IPS-18a (cell line): ENCODE results near the gene SIGLEC1.

Experiments
- H3K27ac ChIP-seq: one replicate; pipeline ENCODE4 v1.5.1; 2013; ENCODE audit warnings: low read length
- H3K27me3 ChIP-seq: one replicate; pipeline ENCODE4 v1.6.1; 2013; ENCODE audit warnings: mild to moderate bottlenecking, low read length; ENCODE audit not compliant: control insufficient read depth, insufficient read depth
- H3K36me3 ChIP-seq: one replicate; pipeline ENCODE4 v1.6.1; 2013; ENCODE audit warnings: low read depth, low read length; ENCODE audit not compliant: control insufficient read depth
- H3K4me1 ChIP-seq: one replicate; pipeline ENCODE4 v1.6.1; 2013; ENCODE audit warnings: low read depth, low read length; ENCODE audit not compliant: control insufficient read depth
- H3K4me3 ChIP-seq: one replicate; pipeline ENCODE4 v1.5.1; 2013; ENCODE audit warnings: low read length
- H3K9ac ChIP-seq: one replicate; pipeline ENCODE4 v1.6.1; 2013; ENCODE audit warnings: mild to moderate bottlenecking, low read length, moderate library complexity
- H3K9me3 ChIP-seq: one replicate; pipeline ENCODE4 v1.6.1; 2013; ENCODE audit warnings: low read depth, low read length; ENCODE audit not compliant: control insufficient read depth

SIGLEC1 gene

DNA sequence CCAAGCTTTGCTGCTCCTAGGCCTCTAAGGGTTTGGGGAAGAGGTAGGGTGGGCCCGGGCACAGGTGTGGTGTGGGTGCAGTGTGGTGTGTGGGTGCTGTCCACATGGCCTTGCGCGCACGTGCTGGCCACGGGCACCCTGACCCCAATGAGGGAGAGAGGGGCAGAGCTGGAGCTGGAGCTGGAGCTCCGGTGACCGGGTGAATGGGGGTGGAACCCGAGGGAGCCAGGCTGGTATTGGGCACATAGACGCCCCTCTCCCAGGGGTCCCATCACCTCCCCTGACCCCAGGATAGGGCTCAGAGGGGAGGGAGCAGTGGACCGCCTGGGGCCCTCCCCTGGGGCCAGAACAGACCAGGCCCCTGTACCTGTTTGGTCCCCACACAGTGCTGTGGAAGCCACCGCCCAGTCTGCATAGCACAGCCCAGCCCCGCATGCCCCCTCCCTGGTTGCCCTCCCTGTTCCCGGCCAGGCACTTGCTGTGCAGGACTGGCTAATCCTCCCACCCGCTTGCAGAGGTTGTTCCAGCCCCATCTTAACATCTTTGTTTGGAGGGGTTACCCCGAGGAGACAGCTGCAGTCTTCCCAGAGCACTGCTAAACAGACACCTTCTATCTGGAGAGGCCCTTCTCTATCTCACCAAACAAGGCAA, 31.6 kb downstream of the SIGLEC1 start:
- peaks cover 28% of the 10 kb centered on the region for H3K27me3 ChIP-seq
- peaks cover 13% of the 10 kb centered on the region for H3K4me1 ChIP-seq
- no peaks in the 10 kb centered on the region for H3K9me3 ChIP-seq
- H3K9ac ChIP-seq: no peak overlapping the region
- no peak overlapping the region for H3K27ac ChIP-seq
- no peaks in the 10 kb centered on the region for H3K36me3 ChIP-seq
- H3K4me3 ChIP-seq: peak overlapping the region; percentile 46

DNA sequence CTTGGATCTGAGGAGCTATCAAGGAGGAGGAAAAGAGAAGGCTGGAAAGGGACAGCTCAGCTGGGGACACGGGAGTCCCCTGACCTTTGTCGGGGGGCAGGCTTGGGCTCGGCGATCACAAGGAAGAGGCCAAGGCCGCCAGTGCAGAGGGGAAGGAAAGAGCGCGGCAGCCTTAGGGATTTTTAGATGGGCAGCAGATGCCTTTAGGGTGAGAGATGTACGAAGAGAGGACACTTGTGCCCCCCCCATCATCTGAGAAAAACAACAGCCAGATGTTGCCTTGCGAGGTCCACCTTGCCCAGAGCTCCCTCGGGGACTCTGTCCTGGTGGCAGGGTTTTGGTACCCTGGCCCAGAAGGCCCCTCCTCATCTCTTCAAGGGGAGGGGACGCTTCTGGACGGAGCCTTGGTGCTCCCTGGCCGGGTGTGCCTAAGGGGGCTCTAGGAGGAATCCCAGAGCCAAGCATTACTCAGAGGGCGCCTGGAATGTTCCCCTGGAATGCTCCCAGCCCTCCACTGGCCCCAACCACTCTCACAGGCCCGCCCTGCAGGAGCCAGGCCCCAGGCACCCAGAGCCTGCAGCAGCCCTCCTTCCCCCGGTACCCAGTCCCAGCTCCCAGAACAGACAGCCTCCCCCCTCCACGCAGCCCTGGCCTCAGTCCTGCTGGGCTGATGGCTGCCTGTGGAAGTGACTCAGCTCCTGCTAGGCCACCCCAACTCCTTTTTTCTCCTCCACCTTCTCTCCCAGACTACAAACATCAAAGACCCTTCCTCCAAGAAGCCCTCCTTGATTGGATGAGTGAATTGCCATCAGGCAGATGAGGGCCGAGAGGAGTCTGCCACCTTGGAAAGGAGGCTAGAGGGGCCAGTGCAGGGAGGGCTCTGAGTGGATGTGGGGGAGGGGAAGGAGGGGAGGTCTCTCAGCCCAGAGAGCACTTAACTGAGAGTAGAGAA, 32.4 kb downstream of the SIGLEC1 start:
- H3K36me3 ChIP-seq: no peaks in the 10 kb centered on the region
- H3K27me3 ChIP-seq: peaks cover 24% of the 10 kb centered on the region
- H3K9ac ChIP-seq: no peak overlapping the region
- no peaks in the 10 kb centered on the region for H3K9me3 ChIP-seq
- peaks cover 8% of the 10 kb centered on the region for H3K4me1 ChIP-seq
- H3K4me3 ChIP-seq: no peak overlapping the region
- H3K27ac ChIP-seq: no peak overlapping the region

DNA sequence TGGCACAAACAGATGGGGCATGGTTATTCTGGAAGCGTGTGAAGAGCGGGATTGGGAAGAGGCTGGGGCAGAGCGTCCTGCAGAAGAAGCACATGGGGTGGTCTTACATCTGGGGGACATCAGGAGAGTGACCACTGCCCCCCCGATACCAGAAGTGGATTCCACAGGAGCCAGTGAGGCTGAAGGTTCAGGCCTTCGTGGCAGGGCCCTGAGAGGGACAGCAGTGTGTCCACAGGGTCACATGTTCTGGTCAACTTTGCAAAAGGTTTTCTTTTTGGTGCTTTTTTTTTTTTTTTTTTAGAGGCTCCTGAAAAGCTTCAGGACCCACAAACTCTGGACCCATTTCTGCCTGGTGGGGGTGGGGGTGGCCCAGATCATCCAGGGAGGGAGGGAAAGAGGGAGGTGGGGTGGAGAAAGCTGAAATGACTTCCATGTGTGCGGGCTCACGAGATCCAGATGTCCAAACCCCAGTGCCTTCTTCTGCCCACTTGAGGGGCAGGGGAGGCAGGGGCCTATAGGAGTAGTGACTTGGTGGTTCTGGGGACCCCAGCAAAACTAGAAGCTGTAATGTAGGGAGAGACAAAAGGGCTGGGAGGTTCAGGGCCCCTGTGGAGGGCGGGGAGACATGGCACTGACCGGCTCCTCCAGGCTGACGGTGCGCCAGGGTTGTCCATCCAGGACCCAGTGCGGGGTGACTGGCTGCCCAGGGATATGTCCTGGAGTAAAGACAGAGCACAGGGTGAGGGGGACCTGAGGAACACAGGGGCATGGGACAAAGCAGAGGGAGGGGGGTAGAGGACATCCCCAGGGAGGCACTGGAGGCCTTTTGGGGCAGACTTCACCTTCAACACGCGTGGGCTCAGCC, 33.3 kb downstream of the SIGLEC1 start:
- Histone ChIP-seq H3K4me1 (no peaks in the 10 kb centered on the region), H3K36me3 (no peaks in the 10 kb centered on the region), H3K27ac (no peak overlapping the region), H3K9me3 (no peaks in the 10 kb centered on the region), H3K27me3 (peaks cover 23% of the 10 kb centered on the region), H3K9ac (no peak overlapping the region), H3K4me3 (no peak overlapping the region)

DNA sequence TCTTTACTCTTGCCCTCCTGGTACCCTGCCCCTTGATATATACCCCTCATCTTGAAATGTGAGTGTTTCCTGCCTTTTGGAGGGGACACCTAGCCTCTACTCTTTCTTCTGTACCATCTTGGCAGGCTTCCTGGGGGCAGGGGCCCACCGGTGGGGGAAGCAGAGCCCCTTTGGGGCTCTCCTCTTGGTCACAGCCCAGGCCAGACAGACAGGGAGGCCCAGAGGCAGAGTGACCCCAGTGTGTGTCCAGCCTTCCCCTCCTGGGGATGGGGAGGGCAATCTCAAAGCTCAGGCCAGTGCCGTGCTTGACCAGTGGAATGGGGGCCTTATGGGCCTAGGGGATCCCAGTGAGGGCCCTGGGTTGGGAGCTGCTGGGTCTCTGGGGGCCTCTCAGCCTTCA, 34.2 kb downstream of the SIGLEC1 start:
- H3K36me3 ChIP-seq: no peaks in the 10 kb centered on the region
- no peak overlapping the region for H3K4me3 ChIP-seq
- H3K27me3 ChIP-seq: peaks cover 18% of the 10 kb centered on the region
- H3K27ac ChIP-seq: no peak overlapping the region
- no peaks in the 10 kb centered on the region for H3K4me1 ChIP-seq
- H3K9me3 ChIP-seq: no peaks in the 10 kb centered on the region
- no peak overlapping the region for H3K9ac ChIP-seq

DNA sequence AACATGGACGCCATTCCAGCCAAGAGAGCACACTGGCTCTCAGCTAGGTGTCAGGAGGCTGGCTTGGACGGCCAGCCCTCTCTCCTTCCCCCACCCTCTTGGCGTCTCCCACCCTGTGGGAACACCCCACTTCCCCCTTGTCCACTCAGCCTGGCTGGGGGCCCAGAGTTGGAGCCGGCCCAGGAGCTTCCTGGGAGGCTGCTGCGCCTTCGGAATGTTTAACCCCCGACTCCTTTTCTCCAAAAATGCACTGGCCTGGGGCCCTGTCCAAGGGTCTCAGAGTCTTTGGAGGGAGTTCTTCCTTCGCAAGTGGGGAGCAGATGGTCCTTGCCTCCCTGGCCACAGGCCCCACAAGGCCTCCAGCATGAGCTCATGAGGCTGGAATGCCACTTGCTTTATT, 34.7 kb downstream of the SIGLEC1 start:
- Histone ChIP-seq H3K9ac (no peak overlapping the region), H3K27ac (no peak overlapping the region), H3K36me3 (no peaks in the 10 kb centered on the region), H3K4me3 (no peak overlapping the region), H3K9me3 (no peaks in the 10 kb centered on the region), H3K4me1 (no peaks in the 10 kb centered on the region), H3K27me3 (peaks cover 15% of the 10 kb centered on the region)

DNA sequence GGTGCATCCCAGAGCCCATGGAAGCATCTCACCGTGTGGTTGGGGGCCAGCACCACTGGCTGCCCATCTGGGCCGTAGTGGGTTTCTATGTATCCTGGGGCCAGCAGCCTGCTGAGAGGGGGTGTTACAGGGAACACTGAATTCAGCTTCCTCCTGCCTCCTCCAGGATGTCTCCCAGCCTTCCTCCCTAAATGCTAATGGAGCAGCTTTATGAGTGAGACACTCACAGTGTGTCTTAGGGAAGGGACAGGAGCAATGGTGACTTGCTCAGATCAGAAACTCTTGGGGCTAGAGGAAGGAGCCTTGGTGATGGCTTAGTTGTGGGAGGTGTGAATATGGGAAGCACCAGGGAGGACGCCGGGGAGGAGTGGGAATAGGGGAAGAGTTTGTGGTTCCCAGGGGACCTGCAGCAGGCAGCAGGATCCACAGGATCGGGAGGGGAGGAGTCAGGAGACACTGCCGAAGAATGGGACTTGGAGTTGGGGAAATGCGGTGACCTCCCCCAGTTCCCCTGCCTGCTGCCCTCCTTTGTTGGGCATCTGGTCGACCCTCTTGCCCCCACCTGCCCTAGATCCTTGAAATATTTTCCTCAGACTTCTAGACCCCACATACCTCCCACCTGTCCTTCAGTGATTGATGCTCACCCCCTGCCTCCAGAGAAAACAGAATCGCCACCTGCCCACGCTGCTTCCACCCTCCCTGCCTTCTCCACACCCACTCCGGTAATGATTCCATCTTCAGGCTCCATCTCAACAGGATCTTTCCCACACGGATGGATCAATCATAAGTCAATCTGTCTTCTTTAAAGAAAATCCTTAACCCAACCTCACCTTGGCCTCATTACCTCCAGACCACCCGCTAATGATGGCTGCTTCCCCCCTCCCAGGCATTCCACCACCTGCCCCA, 37.2 kb downstream of the SIGLEC1 start:
- no peaks in the 10 kb centered on the region for H3K4me1 ChIP-seq
- no peaks in the 10 kb centered on the region for H3K9me3 ChIP-seq
- H3K4me3 ChIP-seq: no peak overlapping the region
- H3K9ac ChIP-seq: no peak overlapping the region
- H3K27me3 ChIP-seq: no peaks in the 10 kb centered on the region
- H3K36me3 ChIP-seq: no peaks in the 10 kb centered on the region
- no peak overlapping the region for H3K27ac ChIP-seq

DNA sequence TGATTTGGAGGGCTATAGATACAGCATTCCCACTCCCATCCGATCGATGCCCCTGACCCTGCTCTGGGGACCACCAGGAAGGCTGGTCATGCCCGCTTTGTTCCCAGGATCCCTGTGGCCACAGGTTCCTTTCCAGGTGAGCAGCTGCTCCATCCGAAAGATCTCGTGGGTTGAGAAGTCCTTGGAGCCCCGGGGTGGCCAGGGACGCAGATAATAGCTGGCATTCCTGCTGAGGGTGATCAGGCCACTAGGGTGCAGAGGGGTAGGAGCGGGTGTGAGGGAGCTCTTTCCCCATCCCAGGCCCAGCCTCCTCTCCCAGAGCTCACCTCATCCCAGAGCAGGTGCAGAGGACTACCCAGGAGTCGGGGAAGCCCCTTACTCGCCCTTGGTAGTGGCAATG, 38.0 kb downstream of the SIGLEC1 start:
- H3K27ac ChIP-seq: no peak overlapping the region
- no peaks in the 10 kb centered on the region for H3K9me3 ChIP-seq
- H3K4me1 ChIP-seq: no peaks in the 10 kb centered on the region
- no peaks in the 10 kb centered on the region for H3K36me3 ChIP-seq
- no peak overlapping the region for H3K9ac ChIP-seq
- H3K4me3 ChIP-seq: no peak overlapping the region
- H3K27me3 ChIP-seq: no peaks in the 10 kb centered on the region

DNA sequence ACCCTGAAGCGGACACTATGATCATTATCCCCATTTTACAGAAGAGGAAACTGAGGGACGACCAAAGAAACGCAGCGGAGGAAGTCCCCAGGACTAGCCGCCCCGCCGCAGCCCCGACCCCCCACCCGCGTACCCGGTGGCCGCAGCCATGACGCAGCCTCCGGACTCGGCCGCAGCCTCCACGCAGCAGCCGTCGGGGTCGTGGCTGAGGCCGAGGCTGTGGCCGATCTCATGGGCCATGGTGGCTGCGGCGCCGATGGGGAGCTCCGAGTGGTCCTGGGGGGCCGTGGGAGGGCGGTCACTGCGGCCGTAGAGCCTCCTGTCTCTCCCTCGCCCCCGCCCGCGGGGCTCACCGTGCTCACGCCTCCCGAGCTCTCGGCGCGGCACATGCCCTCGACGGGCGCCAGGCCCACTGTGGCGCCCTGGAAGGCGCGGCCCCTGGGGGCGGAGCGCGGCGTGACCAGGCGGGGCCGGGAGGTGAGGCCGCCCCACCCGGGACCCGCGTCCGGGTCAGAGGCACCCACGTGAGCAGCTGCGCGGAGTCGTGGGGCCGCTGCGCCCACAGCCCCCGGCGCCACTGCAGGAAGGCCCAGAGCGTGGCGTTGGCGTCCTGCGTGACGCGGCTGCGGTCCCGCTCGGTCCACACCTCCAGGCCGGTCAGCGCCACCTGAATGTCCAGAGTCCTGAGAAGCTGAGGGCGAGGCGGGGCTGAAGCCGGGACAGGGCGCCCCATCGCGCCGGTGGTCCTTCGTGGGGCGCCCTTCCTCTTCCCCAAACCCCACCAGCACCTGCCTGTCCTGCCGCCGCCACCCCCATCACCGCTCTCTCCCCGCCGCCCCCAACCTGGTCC, 39.0 kb downstream of the SIGLEC1 start:
- Histone ChIP-seq H3K9me3 (no peaks in the 10 kb centered on the region), H3K36me3 (no peaks in the 10 kb centered on the region), H3K27me3 (no peaks in the 10 kb centered on the region), H3K4me3 (no peak overlapping the region), H3K27ac (no peak overlapping the region), H3K4me1 (no peaks in the 10 kb centered on the region), H3K9ac (no peak overlapping the region)

DNA sequence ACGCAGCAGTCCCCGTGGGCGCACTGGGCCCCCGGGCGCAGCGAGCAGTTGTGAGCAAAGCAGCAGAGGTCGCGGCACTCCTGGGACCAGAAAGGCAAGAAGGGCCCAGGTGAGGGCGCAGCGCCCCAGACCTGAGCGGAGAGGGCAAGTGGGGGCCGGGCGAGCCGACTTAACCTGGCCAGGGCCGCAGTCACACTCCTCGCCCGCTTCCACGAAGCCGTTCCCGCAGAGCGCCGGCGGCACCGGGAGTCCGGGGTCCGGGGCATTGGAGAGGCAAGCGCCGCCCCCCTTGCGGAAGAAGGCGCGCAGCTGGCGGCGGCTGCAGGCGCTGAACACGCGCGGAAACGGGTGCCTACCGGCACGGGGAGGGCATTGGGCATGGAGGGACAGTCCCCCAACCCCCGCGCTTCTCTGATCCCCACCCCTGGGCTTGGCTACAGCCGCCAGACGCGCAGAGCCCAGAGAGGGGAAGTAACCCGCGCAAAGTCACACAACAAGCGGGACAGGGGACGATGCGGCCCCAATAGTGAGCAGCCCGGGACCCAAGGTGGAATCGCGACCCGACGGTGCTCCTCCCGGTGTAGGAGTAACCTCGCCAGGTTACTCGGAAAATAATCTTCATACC, 39.7 kb downstream of the SIGLEC1 start:
- H3K36me3 ChIP-seq: no peaks in the 10 kb centered on the region
- no peak overlapping the region for H3K9ac ChIP-seq
- H3K4me1 ChIP-seq: no peaks in the 10 kb centered on the region
- H3K27ac ChIP-seq: no peak overlapping the region
- H3K4me3 ChIP-seq: no peak overlapping the region
- H3K27me3 ChIP-seq: no peaks in the 10 kb centered on the region
- no peaks in the 10 kb centered on the region for H3K9me3 ChIP-seq

DNA sequence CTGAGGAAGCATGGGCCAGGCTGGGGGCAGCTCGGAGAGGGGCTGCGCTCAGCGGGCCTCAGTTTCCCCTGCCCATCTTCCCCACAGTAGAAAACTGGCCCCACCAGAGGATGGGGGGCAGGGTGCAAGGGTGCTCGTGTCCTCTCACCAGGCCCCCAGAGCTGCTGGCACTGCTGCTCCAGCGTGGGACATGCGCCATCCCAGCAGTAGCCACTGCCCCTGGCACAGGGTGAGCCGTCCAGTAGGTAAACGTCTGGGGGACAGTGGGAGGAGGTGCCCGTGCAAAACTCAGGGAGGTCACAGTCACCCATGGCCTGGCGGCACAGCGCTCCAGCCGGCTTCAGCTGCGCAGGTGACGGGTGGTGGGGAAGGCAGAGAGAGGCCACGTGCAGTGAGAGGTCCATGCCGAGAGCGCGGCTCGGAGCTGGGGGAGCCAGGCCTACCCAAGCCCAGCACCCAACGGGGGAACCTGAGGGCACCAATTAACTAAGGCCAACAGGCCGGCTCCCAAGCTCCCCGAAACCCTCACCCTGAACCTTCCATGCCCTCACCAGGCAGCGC, 40.3 kb downstream of the SIGLEC1 start:
- no peak overlapping the region for H3K27ac ChIP-seq

More for the DNA sequence above, 40.3 kb downstream of the SIGLEC1 start:
- Histone ChIP-seq H3K36me3 (no peaks in the 10 kb centered on the region), H3K9ac (no peak overlapping the region), H3K9me3 (no peaks in the 10 kb centered on the region), H3K27me3 (no peaks in the 10 kb centered on the region), H3K4me1 (no peaks in the 10 kb centered on the region), H3K4me3 (no peak overlapping the region)
